ENCODE measurements around the gene LRRC46.

LRRC46 gene, protein sequence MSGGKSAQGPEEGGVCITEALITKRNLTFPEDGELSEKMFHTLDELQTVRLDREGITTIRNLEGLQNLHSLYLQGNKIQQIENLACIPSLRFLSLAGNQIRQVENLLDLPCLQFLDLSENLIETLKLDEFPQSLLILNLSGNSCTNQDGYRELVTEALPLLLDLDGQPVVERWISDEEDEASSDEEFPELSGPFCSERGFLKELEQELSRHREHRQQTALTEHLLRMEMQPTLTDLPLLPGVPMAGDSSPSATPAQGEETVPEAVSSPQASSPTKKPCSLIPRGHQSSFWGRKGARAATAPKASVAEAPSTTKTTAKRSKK

DNA sequence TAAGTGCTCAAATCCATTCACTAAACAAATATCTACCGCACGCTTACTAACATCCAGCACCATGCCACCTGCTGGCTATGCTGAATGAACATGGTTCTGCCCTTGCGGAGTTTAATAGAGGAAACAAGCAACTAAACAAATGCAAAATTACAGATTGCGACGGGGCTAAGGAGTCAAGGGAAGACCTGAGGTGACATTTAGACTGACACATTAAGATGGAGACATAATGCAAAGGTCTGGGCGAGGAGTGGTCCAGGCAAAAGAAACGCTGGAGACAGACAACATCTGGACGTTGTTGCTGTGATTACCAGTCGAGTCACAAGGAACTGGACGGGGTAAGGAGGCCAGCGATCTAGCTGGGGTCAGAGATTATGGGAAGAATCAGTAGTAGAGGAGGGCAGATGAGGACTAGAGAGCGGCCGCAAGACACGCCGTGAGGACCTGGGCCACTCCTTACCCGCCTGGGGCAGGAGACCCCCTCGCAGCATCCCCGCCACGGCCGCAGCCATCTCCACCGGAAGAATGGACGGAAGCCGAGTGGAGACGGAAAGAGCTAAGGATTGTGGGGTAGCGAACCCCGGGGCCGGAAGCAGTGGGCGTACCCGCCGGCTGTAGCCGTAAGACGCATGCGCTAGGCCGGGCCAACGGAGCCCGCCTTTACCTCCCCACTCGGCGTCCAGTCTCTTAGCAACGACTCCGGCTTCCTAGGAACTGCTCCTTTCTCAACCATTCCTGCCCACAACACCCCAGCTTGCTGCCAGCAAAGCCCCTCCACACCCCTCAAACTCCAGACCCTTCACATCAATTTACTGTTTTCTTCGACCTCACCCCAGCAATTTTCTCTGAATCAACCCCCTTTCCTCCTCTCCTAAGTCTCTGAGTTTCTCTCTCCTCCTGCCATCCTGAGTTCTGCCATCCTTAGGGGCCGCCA is at the start of gene LRRC46, which contains the start of gene MRPL10:
Gene LRRC46 (plus strand): TSS at position 668 of the 931 bp plus-strand sequence. CDS start 320 bp downstream, outside the sequence.
Gene MRPL10 (minus strand): TSS at position 539 of the 931 bp plus-strand sequence. CDS start 30 bp downstream, at position 509.
- no peaks in the 10 kb centered on the region for H3K9me3 Mint-ChIP-seq (ENCODE audit: low read depth)
- H3K36me3 Mint-ChIP-seq, result no peaks in the 10 kb centered on the region
- no peaks in the 10 kb centered on the region for H3K27me3 Mint-ChIP-seq
- peak within 1 kb of the TSS; percentile 99 for H3K4me3 Mint-ChIP-seq
- H3K27ac Mint-ChIP-seq, result peak within 1 kb of the TSS; percentile 97
- peaks cover 48% of the 10 kb centered on the region for H3K4me1 Mint-ChIP-seq (ENCODE audit: low read depth)

- Mint-ChIP-seq H3K27me3 (peaks cover 28% of the 10 kb centered on the region), H3K36me3 (no peaks in the 10 kb centered on the region), H3K27ac (no peak overlapping the region), H3K9me3 (ENCODE audit: low read depth) (no peaks in the 10 kb centered on the region), H3K4me1 (ENCODE audit: low read depth) (peaks cover 9% of the 10 kb centered on the region), H3K4me3 (no peak overlapping the region)
Measured at GRCh38 chr17:47785538-47786123, 45.8 kb upstream of the LRRC46 start.

- no peaks in the 10 kb centered on the region for H3K9me3 Mint-ChIP-seq (ENCODE audit: low read depth)
- H3K4me3 Mint-ChIP-seq, result peak overlapping the region; percentile 78
- peaks cover 12% of the 10 kb centered on the region for H3K4me1 Mint-ChIP-seq (ENCODE audit: low read depth)
- no peaks in the 10 kb centered on the region for H3K36me3 Mint-ChIP-seq
- no peak overlapping the region for H3K27ac Mint-ChIP-seq
- H3K27me3 Mint-ChIP-seq, result peaks cover 43% of the 10 kb centered on the region
Measured at GRCh38 chr17:47789611-47790561, 41.6 kb upstream of the LRRC46 start.

DNA sequence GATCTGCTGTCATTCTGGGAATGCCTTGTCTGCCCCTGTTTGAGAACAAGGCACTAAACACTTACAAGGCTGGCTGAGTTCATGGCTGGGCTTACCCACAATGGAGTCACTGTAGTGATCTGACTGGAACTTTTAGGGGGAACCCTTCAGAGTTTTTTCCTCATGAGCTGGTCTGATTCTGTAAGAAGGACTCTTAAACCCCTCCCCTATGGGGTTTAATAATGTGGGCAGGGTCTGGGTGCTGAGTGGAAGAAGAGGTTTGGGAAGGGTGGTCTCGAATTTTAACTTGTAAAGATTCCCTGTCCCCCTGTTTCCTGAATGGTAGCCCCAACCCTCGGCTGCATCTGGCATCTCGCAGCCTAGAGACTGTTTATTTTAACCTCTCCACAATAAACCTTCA is 40.4 kb upstream of the LRRC46 start:
- Mint-ChIP-seq H3K4me3 (peak overlapping the region; percentile 75), H3K4me1 (ENCODE audit: low read depth) (peaks cover 12% of the 10 kb centered on the region), H3K27ac (no peak overlapping the region), H3K27me3 (peaks cover 39% of the 10 kb centered on the region), H3K9me3 (ENCODE audit: low read depth) (no peaks in the 10 kb centered on the region), H3K36me3 (no peaks in the 10 kb centered on the region)

DNA sequence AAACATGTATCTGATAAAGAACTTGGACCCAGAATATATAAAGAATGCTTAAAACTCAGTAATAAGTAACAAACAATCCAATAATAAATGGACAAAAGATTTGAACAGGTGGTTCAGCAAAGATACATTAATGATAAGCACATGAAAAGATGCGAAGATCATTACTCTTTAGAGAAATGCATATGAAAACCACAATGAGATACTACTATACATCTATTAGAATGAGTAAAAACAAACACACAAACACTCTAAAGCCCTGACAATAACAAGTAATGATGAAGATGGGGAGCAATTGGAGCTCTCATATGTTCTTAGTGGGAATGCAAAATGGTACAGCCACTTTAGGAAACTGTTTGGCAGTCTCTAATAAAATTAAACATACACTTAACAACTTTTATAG is 39.0 kb upstream of the LRRC46 start:
- no peaks in the 10 kb centered on the region for H3K9me3 Mint-ChIP-seq (ENCODE audit: low read depth)
- H3K27me3 Mint-ChIP-seq, result peaks cover 38% of the 10 kb centered on the region
- H3K36me3 Mint-ChIP-seq, result no peaks in the 10 kb centered on the region
- no peak overlapping the region for H3K27ac Mint-ChIP-seq
- H3K4me3 Mint-ChIP-seq, result no peak overlapping the region
- peaks cover 12% of the 10 kb centered on the region for H3K4me1 Mint-ChIP-seq (ENCODE audit: low read depth)

GRCh38 chr17:47792979-47793378 is 38.5 kb upstream of the LRRC46 start:
- Mint-ChIP-seq H3K9me3 (ENCODE audit: low read depth) (no peaks in the 10 kb centered on the region), H3K4me1 (ENCODE audit: low read depth) (peaks cover 12% of the 10 kb centered on the region), H3K4me3 (no peak overlapping the region), H3K27me3 (peaks cover 38% of the 10 kb centered on the region), H3K36me3 (no peaks in the 10 kb centered on the region), H3K27ac (no peak overlapping the region)

DNA sequence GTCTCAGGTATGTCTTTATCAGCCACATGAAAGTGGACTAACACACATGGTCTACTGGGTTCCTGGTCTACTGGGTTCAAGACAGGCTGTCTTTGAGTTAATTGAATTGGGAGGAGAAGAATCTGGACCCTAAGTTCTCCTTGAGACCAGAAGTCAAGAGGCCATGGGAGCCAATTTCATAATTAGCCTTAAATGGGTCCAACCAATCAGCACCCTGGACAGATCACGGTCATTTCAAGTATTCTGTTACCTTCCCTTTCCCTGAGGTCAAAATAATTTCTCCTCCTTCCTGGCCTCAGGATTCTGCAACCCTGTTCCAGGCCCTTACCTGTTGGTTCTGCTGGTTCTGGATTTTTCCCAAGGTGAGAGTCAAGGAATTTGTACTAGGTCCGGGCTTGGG is 33.7 kb upstream of the LRRC46 start:
- Mint-ChIP-seq H3K27me3 (peaks cover 14% of the 10 kb centered on the region), H3K4me1 (ENCODE audit: low read depth) (no peaks in the 10 kb centered on the region), H3K9me3 (ENCODE audit: low read depth) (no peaks in the 10 kb centered on the region), H3K4me3 (no peak overlapping the region), H3K36me3 (no peaks in the 10 kb centered on the region), H3K27ac (no peak overlapping the region)

- no peaks in the 10 kb centered on the region for H3K9me3 Mint-ChIP-seq (ENCODE audit: low read depth)
Measured at GRCh38 chr17:47800686-47801085, 30.8 kb upstream of the LRRC46 start.

DNA sequence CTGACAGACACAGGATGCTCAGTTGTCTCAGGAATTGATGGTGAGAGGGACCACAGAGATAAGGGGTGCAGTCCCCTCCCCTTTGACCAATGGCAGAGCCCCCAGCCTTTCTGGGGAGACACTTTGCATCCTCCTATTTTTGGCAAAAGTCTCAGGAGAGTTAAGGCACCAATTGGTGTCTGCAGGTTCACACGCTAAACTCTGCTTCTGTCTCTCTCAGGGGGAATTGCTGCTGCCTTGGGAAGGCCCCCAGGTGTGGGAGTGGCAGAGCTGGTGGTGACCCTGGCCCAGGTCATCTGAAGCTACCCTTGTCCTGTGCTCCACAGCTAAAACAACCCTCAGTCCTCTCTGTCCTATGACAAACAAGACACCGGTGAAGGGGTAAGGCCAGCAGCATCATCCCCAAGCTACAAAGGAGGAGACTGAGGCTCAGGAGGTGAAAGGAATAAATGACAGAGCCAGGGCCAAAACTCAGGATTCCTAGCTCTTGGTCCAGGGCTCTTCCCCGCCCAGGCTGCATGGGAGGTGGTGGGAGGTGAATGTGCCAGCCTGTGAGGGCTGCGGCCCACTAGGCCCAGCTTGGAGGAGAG is 30.2 kb upstream of the LRRC46 start:
- no peaks in the 10 kb centered on the region for H3K9me3 Mint-ChIP-seq (ENCODE audit: low read depth)
- no peaks in the 10 kb centered on the region for H3K4me1 Mint-ChIP-seq (ENCODE audit: low read depth)
- no peaks in the 10 kb centered on the region for H3K36me3 Mint-ChIP-seq
- no peak overlapping the region for H3K27ac Mint-ChIP-seq
- H3K4me3 Mint-ChIP-seq, result no peak overlapping the region
- H3K27me3 Mint-ChIP-seq, result peaks cover 5% of the 10 kb centered on the region

More at GRCh38 chr17:47800686-47801085, 30.8 kb upstream of the LRRC46 start:
- Mint-ChIP-seq H3K36me3 (no peaks in the 10 kb centered on the region), H3K27me3 (peaks cover 5% of the 10 kb centered on the region), H3K4me3 (no peak overlapping the region), H3K27ac (no peak overlapping the region), H3K4me1 (ENCODE audit: low read depth) (no peaks in the 10 kb centered on the region)

DNA sequence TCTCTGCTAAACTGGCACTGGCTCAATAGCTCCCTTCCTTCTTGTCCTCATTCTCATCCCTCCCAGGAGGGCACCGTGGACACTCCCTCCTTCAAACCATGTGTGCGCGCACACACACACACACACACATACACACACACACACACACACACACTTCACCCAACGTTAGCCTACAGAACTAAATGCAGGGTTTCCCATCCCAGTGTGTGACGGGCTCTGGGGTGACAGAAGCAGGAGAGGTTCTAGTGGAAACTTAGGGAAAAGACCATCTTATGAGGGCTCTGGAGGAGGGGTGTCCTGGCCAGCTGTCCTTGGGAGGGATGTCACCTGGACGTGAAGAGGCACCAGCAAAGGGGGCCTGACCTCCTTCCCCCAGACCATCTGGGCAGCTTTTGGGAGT is 29.6 kb upstream of the LRRC46 start:
- Mint-ChIP-seq H3K27me3 (peaks cover 5% of the 10 kb centered on the region), H3K9me3 (ENCODE audit: low read depth) (no peaks in the 10 kb centered on the region), H3K4me1 (ENCODE audit: low read depth) (no peaks in the 10 kb centered on the region), H3K27ac (no peak overlapping the region), H3K4me3 (no peak overlapping the region), H3K36me3 (no peaks in the 10 kb centered on the region)

DNA sequence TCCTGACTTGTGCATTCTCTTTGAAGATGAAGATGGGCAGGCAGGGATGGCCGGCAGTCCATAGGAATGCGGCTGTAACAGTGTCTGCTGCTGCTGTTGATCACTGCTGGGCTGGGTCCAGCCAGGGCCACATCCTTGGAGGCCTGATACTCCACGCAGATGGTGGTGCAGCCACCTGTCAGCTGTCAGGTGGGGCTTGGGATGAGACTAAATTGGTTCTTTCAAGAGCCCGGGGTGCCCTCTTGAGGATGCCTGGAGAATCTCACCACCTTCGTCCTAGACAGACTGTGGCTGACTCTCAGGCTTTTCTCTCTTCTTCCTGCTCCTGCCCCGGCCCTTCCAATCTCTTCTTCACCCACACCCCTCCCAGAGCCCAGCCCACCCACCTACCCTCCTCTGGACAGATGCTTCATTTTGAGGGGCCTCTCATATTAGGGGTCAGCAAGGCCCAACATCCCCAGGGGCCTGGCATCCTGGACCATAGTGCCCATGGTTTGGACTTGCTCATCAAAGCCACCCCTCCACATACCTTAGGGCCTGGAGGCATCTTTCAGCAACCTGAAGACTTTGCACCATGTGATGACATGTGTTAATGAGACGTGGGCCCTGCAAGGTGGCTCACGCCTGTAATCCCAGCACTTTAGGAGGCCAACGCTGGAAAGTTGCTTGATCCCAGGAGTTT is 29.0 kb upstream of the LRRC46 start:
- Mint-ChIP-seq H3K9me3 (ENCODE audit: low read depth) (no peaks in the 10 kb centered on the region), H3K4me1 (ENCODE audit: low read depth) (no peaks in the 10 kb centered on the region), H3K4me3 (no peak overlapping the region), H3K27me3 (peaks cover 3% of the 10 kb centered on the region), H3K27ac (no peak overlapping the region), H3K36me3 (no peaks in the 10 kb centered on the region)

DNA sequence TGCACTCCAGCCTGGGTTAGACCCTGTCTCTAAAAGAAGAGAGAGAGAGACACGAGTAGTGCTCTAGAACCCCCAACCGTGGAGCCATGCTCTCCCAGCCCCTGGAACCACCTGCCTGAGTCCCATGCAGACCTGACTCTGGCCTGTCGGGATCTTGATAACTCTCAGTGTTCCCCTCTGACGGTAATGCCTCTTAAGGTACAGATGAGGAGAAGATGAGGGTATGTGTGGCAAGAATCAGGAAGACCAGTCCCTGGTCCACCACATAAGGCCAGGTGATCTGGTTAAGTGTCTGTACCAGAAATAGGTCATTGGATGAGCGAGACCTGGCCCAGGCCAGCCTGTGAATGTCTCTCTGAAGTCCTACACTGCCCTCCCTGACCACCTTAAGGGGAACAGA is 28.3 kb upstream of the LRRC46 start:
- no peak overlapping the region for H3K4me3 Mint-ChIP-seq

DNA sequence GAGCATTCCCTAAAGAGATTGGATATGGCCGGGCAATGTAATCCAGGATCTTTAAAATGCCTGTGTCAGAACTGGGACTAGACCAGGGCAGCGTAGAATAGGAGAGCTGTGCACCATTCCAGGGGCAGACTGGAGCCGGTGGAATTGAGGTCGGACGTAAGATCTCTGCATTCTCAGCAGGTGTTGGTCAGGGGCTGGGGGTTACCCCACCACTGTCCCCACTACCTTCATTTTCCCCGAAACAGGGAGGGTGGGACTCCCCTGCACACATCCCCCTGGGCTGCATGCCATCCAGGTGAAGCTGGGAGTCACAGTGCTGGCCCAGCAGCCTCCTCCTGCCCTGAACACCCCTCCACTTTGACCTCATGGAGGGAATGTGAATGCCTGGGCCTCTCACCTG is 27.7 kb upstream of the LRRC46 start:
- Mint-ChIP-seq H3K27ac (no peak overlapping the region), H3K4me1 (ENCODE audit: low read depth) (no peaks in the 10 kb centered on the region), H3K27me3 (peaks cover 1% of the 10 kb centered on the region), H3K4me3 (no peak overlapping the region), H3K9me3 (ENCODE audit: low read depth) (no peaks in the 10 kb centered on the region), H3K36me3 (no peaks in the 10 kb centered on the region)

More for the DNA sequence above, 28.3 kb upstream of the LRRC46 start:
- H3K4me1 Mint-ChIP-seq (ENCODE audit: low read depth), result no peaks in the 10 kb centered on the region
- H3K36me3 Mint-ChIP-seq, result no peaks in the 10 kb centered on the region
- H3K27me3 Mint-ChIP-seq, result peaks cover 1% of the 10 kb centered on the region
- no peaks in the 10 kb centered on the region for H3K9me3 Mint-ChIP-seq (ENCODE audit: low read depth)
- no peak overlapping the region for H3K27ac Mint-ChIP-seq

Data from activated naive CD8-positive, alpha-beta T cell (primary cell).